GM10248 (cell line): ENCODE results near the gene TXNDC17.
"Not testable (repeated sequence)": the region's sequence is repeated elsewhere in the genome, so short reads cannot be mapped to it uniquely, and the experiment has no call there.

Source experiments
- CTCF ChIA-PET: fragments of 300-600 bp; sonication (Branson Sonifier 250); formaldehyde crosslinking; extraction: SDS; loops from one replicate; lab custom pipeline; 2021; ENCODE audit warnings: antibody characterized with exemption; lab: Yijun Ruan, JAX
- POLR2A ChIA-PET: fragments of 350-650 bp; sonication (Branson Sonifier 250); formaldehyde crosslinking; extraction: SDS; loops from one replicate; lab custom pipeline; 2020; ENCODE audit warnings: antibody characterized with exemption; lab: Yijun Ruan, JAX
- DNase-seq: peaks from one replicate; pipeline ENCODE4 v3.0.0; 2012; ENCODE audit errors: extremely low spot score
- CTCF ChIP-seq: IDR thresholded peaks from 2 replicates; pipeline ENCODE4 v1.5.1; 2012; ENCODE audit warnings: mild to moderate bottlenecking, low read depth; ENCODE audit errors: extremely low read depth, missing control alignments, control extremely low read depth

Gene TXNDC17

GRCh38 chr17:6691546-6691945, 50.7 kb downstream of the TXNDC17 start:
- ChIA-PET CTCF (interaction anchor here (1.0 kb wide), 1 partner anchor 8 kb away, joined by 3 read pairs; no protein-coding TSS in a partner anchor), POLR2A (no interaction called here)
- DNase-seq = no peak
- TF ChIP-seq CTCF = no peak

GRCh38 chr17:6691958-6692357, 51.1 kb downstream of the TXNDC17 start:
- DNase-seq, POLR2A ChIA-PET, CTCF ChIA-PET: not testable (repeated sequence)
